Fibroblast of skin of left biceps (primary cell): ENCODE results near the gene TMEM258.

ENCODE experiments used
- DNase-seq, 2 experiments: peaks; one replicate each; pipeline ENCODE4 v3.0.0-alpha.2; 2013; ENCODE audit warnings: low read depth in 2 of 2

TMEM258 gene

GRCh38 chr11:61776561-61777075 lies 15.8 kb downstream of the TMEM258 start:
- DNase-seq: no peak

- no peak for DNase-seq
These were observed 16.5 kb downstream of the TMEM258 start for GRCh38 chr11:61775606-61776554.

- DNase-seq: no peak
These were observed 17.3 kb downstream of the TMEM258 start for GRCh38 chr11:61775106-61775505.

GRCh38 chr11:61774411-61774810 lies 18.0 kb downstream of the TMEM258 start:
- no peak for DNase-seq

DNA sequence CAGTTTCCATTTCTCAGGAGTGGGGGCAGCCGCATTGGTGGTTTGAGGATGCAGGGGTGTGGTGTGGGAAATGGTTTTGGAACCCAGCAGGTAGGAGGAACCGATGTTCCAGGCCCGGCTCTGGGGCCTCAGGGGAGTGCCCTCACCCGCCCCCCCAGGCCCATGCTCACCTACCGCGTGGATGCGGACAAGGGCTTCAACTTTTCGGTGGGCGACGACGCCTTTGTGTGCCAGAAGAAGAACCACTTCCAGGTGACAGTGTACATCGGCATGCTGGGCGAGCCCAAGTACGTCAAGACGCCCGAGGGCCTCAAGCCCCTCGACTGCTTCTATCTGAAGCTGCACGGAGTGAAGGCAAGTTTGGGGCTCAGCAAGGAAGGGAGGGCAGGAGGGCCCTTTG lies 18.6 kb downstream of the TMEM258 start:
- no peak for DNase-seq

GRCh38 chr11:61773356-61773755 lies 19.0 kb downstream of the TMEM258 start:
- no peak for DNase-seq

DNA sequence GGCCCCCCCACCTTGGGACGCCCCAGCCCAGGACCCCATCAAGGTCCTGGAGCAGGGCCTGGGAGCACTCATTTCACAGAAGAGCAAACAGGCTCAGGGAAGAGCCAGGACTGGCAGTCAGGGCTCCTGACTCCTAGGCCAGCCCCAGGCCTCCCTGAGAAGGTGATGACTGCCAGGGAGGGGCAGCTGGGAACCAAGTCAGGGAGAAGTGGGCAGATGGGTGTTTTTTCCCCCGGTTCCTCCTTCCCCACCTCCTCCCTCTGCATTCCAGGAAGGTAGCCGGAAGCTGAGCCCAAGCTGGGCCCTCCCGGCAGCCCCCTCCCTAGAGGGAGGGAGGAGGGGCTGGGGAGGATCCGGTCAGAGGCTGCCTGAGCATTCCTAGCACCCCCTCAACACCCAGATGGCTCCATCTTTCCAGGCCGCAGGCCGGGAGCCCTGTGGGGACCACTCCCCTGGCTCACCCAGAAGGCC lies 20.4 kb downstream of the TMEM258 start:
- DNase-seq: no peak

GRCh38 chr11:61771195-61771894 lies 21.1 kb downstream of the TMEM258 start:
- DNase-seq: no peak

DNA sequence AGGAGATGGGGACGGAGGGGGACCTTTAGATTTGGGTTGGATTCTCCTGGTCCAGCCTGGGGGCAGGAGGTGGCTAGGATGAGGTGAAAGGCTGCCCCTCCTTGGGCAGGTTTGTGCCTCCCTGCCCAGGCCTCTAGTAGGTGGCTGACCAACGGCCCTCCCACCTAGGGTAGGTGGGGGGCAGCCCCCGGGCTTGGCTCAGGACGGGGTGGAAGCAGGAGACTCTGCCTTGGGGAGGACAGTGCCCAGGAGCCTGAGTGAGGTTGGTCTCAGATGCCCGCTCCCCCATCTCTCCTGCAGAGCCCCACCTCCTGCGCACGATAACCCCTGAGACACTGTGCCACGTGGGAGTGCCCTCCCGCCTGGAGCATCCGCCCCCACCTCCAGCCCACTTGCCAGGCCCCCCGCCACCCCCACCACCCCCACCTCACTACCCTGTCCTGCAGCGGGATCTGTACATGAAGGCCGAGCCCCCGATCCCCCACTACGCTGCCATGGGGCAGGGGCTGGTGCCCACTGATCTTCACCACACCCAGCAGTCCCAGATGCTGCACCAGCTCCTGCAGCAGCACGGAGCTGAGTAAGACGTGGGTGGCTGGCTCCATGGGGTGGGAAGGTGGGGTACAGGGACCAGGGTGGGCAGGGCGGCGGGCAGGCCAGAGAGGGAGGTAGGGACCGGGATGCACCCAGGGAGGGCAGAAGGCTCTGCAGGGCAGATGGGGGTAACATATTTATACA lies 22.3 kb downstream of the TMEM258 start:
- DNase-seq: no peak

DNA sequence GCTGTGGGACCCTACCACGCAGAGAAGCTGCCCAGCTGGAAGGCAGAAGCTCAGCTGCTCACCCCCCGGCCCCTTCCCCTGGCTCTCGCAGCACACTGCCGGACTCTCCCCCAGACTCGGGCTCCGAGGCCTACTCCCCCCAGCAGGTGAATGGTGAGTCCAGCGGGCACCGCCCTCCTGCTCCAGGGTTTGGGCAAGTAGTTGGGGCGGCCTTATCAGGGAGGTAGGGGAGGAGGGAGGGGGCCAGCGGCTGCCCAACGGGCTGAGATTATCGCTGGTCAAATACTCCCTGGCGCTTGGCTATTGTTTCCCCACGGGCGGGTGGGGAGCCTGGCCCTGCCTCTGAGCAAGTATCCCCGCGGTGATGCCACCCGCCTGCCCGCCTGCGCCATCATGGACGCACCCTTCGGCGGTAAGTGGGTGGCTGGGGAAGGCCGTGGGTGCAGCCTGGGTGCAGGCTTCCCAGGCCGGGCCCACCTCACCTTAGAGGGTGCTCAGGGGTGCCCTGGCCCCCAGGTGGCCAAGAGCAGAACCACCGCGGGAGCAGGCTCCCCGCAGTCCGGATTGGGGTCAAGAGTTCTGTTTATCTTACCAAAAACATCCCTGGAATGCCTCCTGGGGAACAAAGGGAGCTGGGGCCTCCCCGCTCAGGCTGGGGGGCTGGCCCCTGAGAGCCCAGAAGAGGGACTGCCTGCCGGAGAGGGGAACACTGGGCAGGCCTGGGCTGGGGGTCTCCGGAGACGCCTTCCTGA lies 23.1 kb downstream of the TMEM258 start:
- DNase-seq: no peak

GRCh38 chr11:61768376-61769076 lies 23.9 kb downstream of the TMEM258 start:
- DNase-seq: no peak

DNA sequence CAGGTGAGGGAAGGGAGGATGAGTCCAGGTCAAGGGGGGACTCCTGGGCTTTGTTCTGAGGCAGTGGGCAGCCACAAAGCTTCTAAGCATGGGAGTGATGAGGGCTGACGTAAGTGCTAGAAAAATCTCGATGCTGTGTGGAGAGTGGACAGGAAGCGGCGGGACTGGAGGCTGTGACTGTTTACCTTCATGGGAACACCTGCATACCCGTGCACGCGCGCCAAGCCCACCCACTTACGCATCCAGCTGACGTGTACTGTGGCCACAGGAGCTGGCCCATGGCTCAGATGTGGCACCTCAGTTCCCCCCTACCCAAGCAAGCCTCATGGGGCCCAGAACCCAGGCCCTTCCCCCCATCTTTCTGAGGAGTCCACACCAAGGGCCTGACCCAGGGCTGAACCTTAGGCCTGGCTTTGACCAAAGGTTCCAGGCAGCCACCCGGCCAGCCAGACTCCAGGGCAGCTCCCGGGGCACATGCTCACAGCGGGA lies 26.0 kb downstream of the TMEM258 start:
- DNase-seq: no peak

- DNase-seq: no peak
These were observed 26.7 kb downstream of the TMEM258 start for GRCh38 chr11:61765550-61766253.

- DNase-seq: no peak
These were observed 27.7 kb downstream of the TMEM258 start for GRCh38 chr11:61764606-61765260.

GRCh38 chr11:61763930-61764605 lies 28.3 kb downstream of the TMEM258 start:
- no peak for DNase-seq

- no peak for DNase-seq
These were observed 29.6 kb downstream of the TMEM258 start for GRCh38 chr11:61762798-61763197.

- DNase-seq: no peak
These were observed 30.2 kb downstream of the TMEM258 start for GRCh38 chr11:61762223-61762615.

DNA sequence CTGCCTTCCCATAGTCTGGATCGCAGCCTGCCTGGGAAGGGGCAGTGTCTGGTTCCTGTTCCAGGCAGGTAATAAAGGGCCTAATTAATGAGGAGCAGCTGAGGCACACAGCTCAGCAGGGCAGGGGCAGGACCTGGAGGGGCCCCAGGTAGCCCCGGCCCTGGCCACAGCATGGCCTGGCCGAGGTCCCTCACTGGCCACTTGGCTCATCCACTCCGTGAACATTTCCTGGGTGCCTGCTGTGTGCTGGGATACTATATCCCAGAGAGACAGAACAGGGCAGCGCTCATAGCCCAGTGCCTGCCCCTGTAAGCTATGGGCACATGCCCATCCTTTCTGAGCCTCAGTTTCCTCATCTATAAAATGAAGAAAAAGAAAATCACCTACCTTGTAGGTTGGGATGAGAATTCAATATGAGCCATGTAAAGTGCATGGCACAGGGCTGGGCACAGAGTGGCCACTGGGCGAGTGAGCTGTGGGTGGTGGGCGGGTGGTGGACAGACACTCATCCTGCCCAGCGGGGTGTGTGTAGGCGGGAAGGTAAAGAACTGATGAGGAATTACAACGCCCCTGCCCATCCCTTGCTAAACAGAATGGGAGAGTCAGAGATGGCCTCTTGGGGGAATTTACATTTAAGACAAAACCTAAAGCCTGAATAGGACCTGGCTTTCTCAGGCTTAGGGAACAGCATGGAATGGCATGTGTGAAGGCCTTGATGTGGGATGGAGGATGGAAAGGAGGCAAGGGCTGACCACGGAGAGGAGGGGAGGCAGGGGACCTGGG lies 30.8 kb downstream of the TMEM258 start:
- no peak for DNase-seq
